GM21786 (cell line): ENCODE measurements around the gene LRRC49.
"Not testable (repeated sequence)": the region's sequence is repeated elsewhere in the genome, so short reads cannot be mapped to it uniquely, and the experiment has no call there.

Experiments used
- ATAC-seq: cut with Tn5 transposase; IDR thresholded peaks from one replicate; pipeline ENCODE4 v1.9.1; 2021; ENCODE audit not compliant: unreplicated experiment

LRRC49 gene

DNA sequence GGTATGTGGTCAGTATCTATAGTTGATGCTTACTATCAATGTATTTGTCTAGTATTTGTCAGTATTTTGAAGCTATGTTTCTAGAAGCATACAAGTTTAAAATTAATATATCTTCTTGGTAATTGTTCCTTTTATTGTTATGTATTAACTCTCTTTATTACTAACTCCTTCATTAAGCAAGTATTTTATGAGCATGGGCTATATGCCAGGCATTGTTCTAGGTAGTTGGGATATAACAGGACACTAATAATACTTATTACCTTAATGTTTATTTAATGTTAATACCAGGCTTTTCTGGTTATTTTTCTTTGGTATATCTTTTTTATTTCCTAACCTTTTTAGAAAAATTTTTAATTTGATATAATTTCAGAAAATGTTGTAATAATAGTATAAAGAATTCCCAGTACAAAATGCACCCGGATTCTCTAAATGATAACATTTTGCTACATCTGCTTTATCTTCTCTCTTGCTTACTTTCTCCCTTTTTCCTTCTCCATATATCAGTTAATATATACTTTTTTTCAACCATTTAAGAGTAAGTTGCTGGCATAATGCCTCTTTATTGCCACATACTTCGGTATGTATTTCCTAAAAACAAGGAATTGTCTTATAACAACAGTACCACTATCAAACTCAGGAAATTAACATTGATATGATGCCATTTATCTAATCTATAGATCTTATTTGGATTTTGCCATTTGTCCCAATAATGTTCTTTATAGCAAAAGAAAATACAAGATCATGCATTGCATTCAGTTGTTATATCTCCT is 30.9 kb downstream of the LRRC49 start:
- ATAC-seq = no peak

DNA sequence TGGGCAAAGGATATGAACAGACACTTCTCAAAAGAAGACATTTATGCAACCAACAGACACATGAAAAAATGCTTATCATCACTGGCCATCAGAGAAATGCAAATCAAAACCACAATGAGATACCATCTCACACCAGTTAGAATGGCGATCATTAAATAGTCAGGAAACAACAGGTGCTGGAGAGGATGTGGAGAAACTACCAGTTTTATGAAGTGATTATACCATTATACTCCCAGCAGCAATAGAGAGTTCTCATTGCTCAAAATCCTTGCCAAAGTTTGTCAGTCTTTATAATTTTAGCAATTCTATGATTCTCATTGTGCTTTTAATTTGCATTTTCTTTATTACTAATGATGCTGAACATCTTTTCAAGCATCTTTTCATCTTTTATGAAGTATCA is 34.3 kb downstream of the LRRC49 start:
- not testable (repeated sequence) for ATAC-seq

DNA sequence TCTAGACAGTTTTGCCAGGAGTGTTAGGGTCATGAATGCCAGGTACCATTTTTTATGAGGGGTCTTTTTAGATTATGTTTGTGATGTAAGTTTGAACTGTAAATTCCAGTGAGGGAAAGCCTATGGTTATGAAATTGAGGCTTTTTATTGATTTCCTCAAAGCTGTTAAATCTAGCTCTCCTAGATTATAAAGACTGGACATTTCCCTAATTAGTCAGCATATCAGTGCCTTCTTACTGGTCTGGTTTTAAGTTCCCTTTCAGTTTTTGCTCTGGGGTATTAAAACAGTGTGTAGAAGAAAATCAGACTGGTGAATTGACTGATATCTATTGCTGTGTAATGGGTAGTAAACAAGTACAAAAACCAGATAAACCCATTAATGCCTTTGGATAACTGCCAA is 39.2 kb downstream of the LRRC49 start:
- no peak for ATAC-seq

DNA sequence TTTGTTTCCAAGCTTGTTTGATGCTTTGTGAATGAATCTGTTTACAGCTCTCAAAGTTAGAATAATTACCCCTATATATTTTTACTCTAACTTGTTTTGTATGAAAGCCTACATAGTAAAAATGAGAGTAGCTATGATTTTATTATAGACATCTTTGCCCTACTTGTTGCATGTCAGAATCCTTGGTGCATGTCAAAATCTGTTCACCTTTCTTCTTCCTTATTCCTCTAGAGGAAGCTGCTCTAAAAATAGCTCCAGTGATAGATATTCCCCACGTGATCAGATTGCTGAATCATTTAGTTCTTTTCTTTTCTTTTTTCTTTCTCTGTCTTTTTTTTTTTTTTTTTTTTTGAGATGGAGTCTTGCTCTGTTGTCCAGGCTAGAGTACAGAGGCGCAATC is 39.8 kb downstream of the LRRC49 start:
- no peak for ATAC-seq

DNA sequence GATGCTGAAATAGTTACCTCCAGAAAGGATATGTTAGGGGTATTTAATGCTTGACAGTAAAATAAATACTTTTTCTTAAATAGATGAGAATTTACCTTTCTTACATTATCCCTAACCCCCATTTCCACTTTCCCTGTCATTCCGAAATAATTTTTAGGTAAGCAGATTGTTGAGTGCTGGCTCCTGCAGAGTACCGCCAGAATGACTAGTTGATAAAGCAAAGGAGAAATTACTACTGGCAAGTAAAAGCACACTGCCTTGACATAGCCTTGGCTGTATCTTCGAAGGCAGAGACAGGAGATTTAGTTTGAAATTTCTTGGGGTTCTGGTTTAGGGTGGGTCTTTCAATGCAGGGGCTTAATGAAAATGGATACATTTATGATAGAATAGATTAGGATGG is 40.8 kb downstream of the LRRC49 start:
- no peak for ATAC-seq

DNA sequence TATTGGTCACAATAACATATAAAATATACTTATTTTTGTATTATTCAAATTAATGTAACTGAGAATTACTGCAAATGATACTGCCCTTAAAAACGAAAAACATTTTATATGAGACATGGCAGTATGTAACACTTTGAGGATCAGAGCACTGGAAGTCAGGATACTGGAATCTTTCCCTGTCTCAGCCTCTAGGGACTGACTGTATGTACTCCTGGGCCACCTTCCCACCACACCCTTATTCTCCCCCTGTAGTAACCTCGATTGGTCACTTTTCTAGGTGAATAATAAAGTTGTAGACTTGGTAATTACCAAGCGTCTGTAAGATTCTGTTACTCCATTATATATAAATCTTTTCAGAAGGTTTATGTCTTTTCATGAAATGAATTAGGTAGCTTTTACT is 43.0 kb downstream of the LRRC49 start:
- ATAC-seq = no peak

DNA sequence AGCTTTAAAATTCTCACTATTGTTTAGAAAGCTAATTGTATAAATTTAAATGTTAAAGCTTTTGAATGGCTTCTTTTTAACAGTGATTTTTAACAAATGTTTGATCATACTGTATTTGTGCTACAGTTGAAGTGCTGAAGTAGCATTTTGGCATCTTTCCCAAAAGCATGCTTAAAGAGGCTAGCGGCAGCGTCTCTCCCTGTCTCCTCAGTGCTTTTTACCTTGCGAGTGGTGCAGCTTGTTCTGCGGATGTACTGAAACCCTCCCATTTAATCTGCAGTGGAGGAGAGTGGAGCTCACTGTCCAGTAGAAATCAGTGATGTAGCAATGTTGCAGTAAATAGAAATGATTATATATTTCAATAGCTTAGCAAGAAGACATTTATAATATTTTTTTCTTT is 43.7 kb downstream of the LRRC49 start:
- ATAC-seq = no peak

DNA sequence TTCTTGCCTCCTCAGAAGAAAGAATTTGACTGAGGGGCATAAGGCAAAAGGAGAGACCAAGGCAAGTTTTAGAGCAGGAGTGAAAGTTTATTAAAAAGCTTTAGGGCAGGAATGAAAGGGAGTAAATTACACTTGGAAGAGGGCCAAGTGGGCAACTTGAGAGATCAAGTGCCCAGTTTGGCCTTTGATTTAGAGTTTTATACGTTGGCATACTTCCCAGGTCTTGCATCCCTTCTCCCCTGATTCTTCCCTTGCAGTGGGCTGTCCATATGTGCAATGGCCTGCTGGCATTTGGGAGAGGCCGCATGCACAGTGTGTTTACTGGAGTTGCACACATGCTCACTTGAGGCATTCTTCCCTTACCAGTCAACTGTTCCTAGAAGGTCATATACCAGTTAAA is 50.7 kb downstream of the LRRC49 start:
- not testable (repeated sequence) for ATAC-seq

DNA sequence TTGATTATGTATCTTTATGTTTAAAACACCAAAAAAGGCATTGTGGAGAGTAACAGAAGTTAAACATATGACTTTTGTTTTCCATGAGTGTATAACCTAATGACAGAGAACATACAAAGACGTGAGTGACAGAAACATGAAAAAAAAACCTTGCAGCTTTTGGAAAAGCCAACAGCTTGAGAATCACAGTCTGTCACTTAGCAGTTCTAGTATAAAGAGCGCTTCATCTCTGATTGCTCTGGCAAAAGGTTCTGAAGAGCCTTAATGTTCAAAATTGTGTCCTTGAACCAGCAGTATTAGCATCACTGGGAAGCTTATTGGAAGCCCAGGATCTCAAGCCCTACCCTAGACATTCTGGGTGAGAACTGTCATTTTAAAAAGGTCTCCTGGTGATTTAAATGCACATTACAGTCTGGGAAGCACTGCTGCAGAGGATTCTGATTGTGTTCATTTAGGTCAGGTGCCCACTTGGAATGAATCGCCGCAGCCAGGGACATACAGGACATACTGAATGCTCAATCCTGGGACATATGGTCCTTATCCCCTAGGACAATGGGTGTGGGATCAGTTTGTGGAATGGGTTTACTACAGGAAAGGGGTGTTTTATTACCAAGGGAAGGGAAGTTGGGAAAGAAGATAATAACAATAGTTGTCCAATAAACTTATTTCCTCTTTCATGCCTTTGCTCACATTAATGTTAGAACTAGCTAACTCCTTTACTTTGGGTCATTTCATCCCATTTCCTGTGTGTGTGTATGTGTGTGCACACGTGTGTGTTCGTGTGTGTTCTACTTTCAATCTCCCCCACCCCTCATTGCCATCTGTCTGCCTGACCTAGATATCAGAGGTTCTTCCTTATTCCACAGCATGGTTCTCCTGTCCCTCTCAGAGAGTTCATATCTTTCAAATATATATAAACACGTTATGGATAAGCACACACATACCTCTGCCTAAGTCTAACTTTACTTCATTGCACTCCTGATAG is 55.0 kb downstream of the LRRC49 start:
- no peak for ATAC-seq

DNA sequence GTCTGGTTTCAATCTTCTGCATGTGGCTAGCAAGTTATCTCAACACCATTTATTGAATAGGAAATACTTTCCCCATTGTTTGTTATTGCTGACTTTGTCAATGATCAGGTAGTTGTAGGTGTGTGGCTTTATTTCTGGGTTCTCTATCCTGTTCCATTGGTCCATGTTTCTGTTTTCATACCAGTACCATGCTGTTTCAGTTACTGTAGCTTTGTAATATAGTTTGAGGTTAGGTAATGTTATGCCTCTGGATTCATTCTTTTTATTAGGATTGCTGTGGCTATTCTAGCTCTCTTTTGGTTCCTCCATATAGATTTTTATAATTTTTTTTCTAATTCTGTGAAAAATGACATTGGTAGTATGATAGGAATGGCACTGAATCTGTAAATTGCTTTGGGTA is 58.3 kb downstream of the LRRC49 start:
- no peak for ATAC-seq

DNA sequence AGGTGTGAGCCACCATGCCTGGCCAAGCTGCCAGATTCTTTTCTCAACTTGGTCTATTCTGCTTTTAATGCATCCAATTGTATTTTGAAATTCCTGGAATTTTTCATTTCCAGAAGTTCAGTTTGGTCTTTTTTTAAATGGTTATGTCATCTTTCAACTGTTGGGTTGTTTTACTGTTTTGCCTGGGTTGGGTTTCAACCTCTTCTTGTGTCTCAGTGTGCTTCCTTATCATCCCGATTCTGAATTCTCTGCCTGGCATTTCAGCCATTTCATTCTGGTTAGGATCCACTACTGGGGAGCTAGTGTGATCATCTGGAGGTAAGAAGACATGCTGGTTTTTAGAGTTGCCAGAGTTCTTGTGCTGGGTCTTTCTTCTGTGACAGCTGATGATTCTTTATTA is 61.5 kb downstream of the LRRC49 start:
- no peak for ATAC-seq

DNA sequence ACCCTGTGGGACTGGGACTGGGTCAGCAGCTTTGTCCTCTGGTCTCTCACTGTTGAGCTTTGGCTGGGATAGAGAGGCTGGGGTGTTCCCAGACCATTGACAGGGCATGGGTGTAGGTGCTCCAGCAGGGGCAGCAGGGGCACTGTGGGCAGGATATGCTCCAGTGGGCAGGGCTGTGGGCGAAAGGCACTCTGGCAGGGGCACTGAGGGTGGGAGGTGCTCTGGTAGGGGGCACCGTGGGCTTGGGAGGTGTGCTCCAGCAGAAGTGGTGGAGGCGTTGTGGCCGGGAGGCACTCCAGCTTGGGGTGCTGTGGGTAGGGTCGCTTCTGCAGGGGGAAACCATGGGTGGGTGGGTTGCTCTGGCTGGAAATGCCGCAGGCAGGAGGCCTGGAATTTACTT is 62.1 kb downstream of the LRRC49 start:
- ATAC-seq = no peak

DNA sequence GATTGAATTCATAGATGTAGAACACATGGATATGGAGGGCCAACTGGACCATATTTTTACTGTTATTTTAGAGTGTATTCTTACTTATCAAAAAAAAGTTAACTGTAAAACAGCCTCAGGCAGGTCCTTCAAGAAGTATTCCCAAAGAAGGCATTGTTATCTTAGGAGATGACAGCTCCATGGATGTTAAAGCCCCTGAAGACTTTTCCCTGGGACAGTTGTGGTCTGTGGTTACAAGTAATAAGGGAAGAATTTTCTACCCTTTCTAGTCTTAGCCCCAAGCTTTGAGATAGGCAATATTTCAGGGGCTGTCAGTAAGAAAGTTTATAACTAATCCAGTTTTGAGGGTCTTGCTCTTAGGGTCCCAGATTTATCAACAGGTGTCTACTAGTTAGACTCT is 62.5 kb downstream of the LRRC49 start:
- ATAC-seq = no peak

DNA sequence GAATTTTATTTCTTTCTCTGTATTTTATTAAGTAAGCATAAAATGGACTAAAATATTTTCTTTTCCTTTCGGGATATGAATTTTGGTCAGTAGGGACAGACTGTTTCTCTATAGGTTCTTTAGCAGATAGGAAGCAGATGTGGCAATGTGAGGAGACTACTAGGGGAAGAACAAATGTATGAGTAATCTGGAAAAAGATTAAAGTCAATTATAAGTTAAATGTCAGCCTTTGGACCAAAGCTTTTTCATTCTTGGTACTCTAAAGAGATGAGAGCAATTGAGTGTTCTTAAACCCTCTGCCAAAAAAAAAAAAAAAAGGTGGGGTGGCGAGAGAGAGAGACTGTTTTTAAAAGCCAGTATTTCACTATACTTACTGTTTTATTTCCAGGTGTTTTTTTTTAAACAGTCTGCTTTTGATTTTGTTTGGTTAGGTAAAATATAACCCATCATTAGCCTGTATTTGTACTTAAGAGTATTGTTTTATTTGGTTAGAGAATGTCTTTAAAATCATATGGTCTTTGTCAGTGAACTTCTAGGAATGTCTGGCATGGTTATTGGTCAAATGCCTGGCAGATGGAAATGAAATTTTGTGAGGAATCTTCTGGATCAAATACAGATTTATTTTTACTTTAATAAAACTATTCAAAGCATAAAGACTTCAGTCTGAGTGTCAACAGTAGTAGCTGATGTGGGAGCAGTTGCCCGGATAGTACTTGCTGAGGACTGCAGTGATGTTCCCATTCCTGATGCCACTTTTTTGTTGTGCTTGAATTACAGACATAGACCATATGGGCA is 63.8 kb downstream of the LRRC49 start:
- ATAC-seq = no peak

DNA sequence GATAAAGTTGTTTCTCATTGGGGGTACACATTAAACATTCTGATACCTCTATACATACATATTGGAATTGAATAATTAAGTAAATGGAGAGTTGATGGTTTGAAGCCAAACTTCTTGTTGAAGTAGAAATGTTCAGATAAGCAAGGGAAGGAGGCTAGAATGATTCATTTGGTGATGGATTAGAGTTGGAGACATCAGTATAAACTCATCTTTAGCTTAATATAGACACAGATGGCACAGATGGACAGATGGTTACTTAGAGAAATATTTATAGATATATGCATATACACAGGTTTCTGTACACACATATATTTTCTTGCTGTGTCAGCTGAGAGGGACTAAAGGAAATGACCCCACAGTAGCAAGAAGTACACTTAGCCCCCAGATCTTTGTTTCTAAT is 69.5 kb downstream of the LRRC49 start:
- no peak for ATAC-seq

DNA sequence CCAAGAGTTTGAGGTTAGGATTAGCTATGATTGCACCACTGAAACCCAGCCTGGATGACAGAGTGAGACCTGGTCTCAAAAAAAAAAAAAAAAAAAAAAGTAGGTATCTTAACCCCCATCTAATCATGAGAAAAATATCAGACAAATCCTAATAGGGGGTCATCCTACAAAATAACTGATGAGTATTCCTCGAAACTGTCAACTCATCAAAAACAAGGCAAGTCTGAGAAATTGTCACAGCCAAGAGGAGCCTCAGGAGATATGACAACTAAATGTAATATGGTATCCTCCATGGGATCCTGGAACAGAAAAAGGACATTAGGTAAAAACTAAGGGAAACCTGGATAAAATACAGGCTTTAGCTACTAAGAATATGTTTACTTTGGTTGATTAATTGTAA is 70.6 kb downstream of the LRRC49 start:
- ATAC-seq = no peak

DNA sequence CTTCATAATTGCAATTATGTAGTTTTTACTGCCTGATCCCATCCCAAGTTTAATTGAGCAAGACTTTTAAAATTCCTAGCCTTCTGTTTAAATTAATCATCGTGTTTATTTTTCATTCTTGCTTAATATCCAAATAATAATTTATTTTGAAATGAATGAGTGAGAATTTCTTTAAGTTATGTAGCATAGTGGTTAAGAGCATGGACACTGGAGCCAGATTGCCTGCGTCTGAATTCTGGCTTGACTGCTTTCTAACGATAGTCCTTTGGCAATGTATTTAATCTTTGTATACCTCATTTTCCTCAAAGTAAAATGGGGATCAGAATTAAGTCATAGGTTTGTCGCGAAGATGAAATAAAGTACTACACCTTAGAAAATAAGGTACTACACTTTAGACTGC is 71.4 kb downstream of the LRRC49 start:
- no peak for ATAC-seq

DNA sequence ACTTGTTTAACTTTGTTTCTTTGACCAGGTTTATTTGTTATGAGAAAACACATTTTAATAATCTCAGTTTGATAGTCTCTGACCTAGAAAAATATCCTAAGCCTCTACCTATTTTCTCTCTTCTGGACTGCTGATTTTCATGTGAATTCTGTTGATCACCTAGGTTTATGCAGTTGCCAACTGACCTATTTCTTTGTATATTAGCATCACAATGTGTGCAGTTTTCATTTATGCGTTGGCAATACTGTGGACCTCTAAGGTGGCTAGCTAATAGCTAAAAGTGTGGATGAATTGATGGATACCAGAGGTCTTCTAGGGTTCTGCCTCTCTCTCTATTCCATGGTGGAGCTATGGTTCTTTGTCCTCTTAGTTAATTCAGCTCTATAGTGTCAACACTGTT is 72.1 kb downstream of the LRRC49 start:
- no peak for ATAC-seq

DNA sequence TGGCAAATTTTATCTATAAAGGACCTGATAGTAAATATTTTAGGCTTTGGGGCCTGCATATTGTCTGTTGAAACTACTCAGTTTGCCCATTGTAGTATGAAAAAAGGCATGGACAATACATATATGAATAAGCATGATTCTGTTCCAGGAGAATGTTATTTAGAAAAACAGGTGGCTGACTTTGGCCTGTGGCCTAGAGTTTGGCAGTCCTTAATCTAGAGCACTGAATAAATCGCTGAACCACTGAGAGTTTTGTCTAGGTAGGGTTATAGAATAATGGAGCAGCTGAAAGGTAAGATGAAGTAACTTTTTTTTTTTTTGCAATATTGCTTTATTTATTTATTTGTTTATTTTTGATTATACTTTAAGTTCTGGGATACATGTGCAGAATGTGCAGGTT is 75.0 kb downstream of the LRRC49 start:
- no peak for ATAC-seq

DNA sequence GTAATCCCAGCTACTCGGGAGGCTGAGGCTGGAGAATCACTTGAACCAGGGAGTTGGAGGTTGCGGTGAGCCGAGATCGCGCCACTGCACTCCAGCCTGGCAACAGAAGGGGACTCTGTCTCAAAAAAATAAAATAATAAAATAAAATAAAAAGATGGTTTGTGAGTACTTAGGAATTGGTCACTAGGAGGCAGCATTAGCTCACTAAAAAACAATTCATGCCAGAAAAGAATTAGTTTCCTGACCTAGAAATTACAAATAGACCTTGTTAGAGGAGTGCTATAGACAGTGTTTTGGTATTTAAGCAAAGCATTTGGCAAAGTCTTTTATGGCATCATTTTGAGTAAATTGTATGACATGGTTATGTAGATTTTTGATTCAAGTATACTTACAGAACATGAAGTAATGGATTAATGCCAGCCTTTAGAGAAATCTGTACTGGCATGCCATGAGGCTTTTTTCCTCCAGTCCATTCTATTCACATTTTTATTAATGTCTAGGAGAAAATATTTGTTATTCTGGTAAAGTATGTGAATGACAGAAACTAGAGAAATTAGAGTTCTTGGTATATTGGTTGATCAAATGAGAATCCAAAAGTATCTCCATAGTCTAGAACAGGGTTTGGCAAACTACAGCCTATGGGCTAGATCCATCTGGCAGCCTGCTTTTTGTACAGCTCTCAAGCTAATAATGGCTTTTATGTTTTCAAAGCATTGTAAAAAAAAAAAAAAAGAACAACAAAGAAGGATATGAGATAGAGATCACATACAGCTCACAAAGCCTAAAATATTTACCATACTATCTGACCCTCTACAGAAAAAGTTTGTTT is 81.6 kb downstream of the LRRC49 start:
- no peak for ATAC-seq

DNA sequence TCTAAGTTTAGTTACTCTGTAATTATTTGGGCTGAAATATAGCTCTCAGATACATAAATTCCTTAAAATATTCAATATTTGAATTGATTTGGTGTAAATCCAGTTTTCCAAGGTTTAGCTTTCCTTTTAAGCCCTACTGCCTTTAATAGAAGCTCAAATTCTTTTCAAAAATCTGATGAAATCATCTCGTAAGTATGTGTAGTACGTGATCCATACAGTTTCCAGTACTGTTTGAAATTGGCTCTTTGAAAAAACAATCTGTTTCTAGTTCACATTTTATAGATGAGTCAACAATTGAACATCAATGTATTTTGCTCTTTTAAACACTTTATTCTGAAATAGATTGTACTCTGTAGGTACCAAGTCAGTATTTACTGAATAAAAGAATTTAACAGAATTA is 84.2 kb downstream of the LRRC49 start:
- no peak for ATAC-seq
